DOHH2 (cell line): ENCODE measurements around the gene SH2D1B.
"Not testable (repeated sequence)": the region's sequence is repeated elsewhere in the genome, so short reads cannot be mapped to it uniquely, and the experiment has no call there.

Source experiments
- H3F3A ChIP-seq: fragments of 200-600 bp; sonication (generic), shearing (Covaris generic); 2 replicates; pipeline ENCODE4 v1.6.0; 2016; ENCODE audit warnings: antibody characterized with exemption, mild to moderate bottlenecking; ENCODE audit not compliant: control insufficient read depth, insufficient read depth
- H3K27ac ChIP-seq: fragments of 200-600 bp; sonication (generic); 2 replicates; pipeline ENCODE4 v1.5.1; 2014; ENCODE audit warnings: low read depth, mild to moderate bottlenecking, low read length, moderate library complexity
- H3K27me3 ChIP-seq: fragments of 200-600 bp; sonication (generic); 2 replicates; pipeline ENCODE4 v1.6.1; 2014; ENCODE audit warnings: mild to moderate bottlenecking, low read length, mixed read lengths; ENCODE audit not compliant: control insufficient read depth
- H3K36me3 ChIP-seq: fragments of 200-600 bp; sonication (generic); 2 replicates; pipeline ENCODE4 v1.6.1; 2014; ENCODE audit warnings: mild to moderate bottlenecking, low read length, moderate library complexity, mixed read lengths; ENCODE audit not compliant: control insufficient read depth
- H3K4me1 ChIP-seq: fragments of 200-600 bp; sonication (generic); 2 replicates; pipeline ENCODE4 v1.6.1; 2014; ENCODE audit warnings: mild to moderate bottlenecking, low read length, mixed read lengths; ENCODE audit not compliant: control insufficient read depth
- H3K4me2 ChIP-seq: fragments of 200-600 bp; sonication (generic); 2 replicates; pipeline ENCODE4 v1.6.0; 2014; ENCODE audit warnings: mild to moderate bottlenecking, low read length, moderate library complexity
- H3K4me3 ChIP-seq: fragments of 200-600 bp; sonication (generic); 2 replicates; pipeline ENCODE4 v1.5.1; 2014; ENCODE audit warnings: mild to moderate bottlenecking, low read length, mixed read lengths
- H3K79me2 ChIP-seq: fragments of 200-600 bp; sonication (generic); 2 replicates; pipeline ENCODE4 v1.6.1; 2014; ENCODE audit warnings: mild to moderate bottlenecking, low read length, mixed read lengths; ENCODE audit not compliant: control insufficient read depth
- H3K9me2 ChIP-seq: fragments of 200-600 bp; sonication (generic); replicated peaks from 2 replicates; pipeline ENCODE4 v1.6.1; 2014; ENCODE audit warnings: mild to moderate bottlenecking, low read length, mixed read lengths; ENCODE audit not compliant: control insufficient read depth
- H3K9me3 ChIP-seq: fragments of 200-600 bp; sonication (generic); 2 replicates; pipeline ENCODE4 v1.6.1; 2014; ENCODE audit warnings: antibody characterized with exemption, low read length, mixed read lengths; ENCODE audit not compliant: control insufficient read depth, insufficient read depth
- H4K20me1 ChIP-seq: fragments of 200-600 bp; sonication (generic); 2 replicates; pipeline ENCODE4 v1.6.0; 2014; ENCODE audit warnings: low read depth, mild to moderate bottlenecking, antibody characterized with exemption, low read length, moderate library complexity; ENCODE audit not compliant: control insufficient read depth, insufficient read depth
- EZH2phosphoT487 ChIP-seq: fragments of 200-600 bp; sonication (generic); IDR thresholded peaks from 2 replicates; pipeline ENCODE4 v1.6.1; 2017; ENCODE audit warnings: borderline replicate concordance, mild to moderate bottlenecking, antibody characterized with exemption, low read length, moderate library complexity, mixed read lengths
- TF ChIP-seq, protein P1 (sequence below): fragments of 200-600 bp; sonication (generic); IDR thresholded peaks from one replicate; pipeline ENCODE4 v1.5.1; 2014; ENCODE audit warnings: antibody characterized with exemption, mild to moderate bottlenecking, low read depth, low read length; ENCODE audit not compliant: poor library complexity, severe bottlenecking

Gene SH2D1B

GRCh38 chr1:162412002-162412401, at the start of gene SH2D1B:
SH2D1B (minus strand) TSS chr1:162412136; CDS start chr1:162412016, 120 bp downstream.
- Histone ChIP-seq H4K20me1 (no peaks in the 10 kb centered on the region), H3K4me2 (no peak within 1 kb of the TSS), H3K27ac (no peak within 1 kb of the TSS), H3K4me1 (no peaks in the 10 kb centered on the region), H3K79me2 (no peaks in the 10 kb centered on the region), H3F3A (no peaks in the 10 kb centered on the region), H3K4me3 (no peak within 1 kb of the TSS), H3K9me3 (no peaks in the 10 kb centered on the region), H3K36me3 (no peaks in the 10 kb centered on the region), H3K27me3 (no peaks in the 10 kb centered on the region), H3K9me2 (no peaks in the 10 kb centered on the region)
- TF ChIP-seq, protein P1, sequence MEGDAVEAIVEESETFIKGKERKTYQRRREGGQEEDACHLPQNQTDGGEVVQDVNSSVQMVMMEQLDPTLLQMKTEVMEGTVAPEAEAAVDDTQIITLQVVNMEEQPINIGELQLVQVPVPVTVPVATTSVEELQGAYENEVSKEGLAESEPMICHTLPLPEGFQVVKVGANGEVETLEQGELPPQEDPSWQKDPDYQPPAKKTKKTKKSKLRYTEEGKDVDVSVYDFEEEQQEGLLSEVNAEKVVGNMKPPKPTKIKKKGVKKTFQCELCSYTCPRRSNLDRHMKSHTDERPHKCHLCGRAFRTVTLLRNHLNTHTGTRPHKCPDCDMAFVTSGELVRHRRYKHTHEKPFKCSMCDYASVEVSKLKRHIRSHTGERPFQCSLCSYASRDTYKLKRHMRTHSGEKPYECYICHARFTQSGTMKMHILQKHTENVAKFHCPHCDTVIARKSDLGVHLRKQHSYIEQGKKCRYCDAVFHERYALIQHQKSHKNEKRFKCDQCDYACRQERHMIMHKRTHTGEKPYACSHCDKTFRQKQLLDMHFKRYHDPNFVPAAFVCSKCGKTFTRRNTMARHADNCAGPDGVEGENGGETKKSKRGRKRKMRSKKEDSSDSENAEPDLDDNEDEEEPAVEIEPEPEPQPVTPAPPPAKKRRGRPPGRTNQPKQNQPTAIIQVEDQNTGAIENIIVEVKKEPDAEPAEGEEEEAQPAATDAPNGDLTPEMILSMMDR, result no peak
- no peak for TF ChIP-seq EZH2phosphoT487

DNA sequence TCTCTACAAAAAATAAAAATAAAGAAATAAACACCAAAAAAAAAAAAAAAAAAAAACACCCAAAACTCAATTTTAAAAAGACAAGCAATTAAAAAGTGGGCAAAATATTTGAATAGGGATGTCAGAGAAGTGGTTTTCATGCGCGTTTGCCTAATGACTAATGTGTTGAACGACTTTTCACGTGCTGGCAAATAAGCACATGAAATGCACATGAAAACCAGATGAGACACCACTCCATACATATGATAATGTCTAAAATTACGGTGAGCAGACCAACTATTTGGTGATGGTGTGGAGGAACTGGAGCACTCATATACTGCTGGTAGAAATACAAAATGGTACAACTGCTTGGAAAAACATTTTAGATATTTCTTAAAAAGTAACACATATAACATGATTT, 46.3 kb upstream of the SH2D1B start:
- no peaks in the 10 kb centered on the region for H3F3A ChIP-seq
- H3K9me2 ChIP-seq, result no peaks in the 10 kb centered on the region
- H4K20me1 ChIP-seq, result no peaks in the 10 kb centered on the region
- H3K27me3 ChIP-seq, result no peaks in the 10 kb centered on the region
- no peaks in the 10 kb centered on the region for H3K36me3 ChIP-seq
- no peak overlapping the region for H3K4me2 ChIP-seq
- no peak overlapping the region for H3K4me3 ChIP-seq
- H3K27ac ChIP-seq, result no peak overlapping the region
- H3K9me3 ChIP-seq, result no peaks in the 10 kb centered on the region
- H3K4me1 ChIP-seq, result no peaks in the 10 kb centered on the region
- TF ChIP-seq, protein P1, result no peak
- TF ChIP-seq EZH2phosphoT487, result no peak
- no peaks in the 10 kb centered on the region for H3K79me2 ChIP-seq

GRCh38 chr1:162456323-162456722, 44.4 kb upstream of the SH2D1B start:
- Histone ChIP-seq H3K9me2 (no peaks in the 10 kb centered on the region), H3K36me3 (no peaks in the 10 kb centered on the region), H4K20me1 (no peaks in the 10 kb centered on the region), H3F3A (no peaks in the 10 kb centered on the region), H3K27me3 (no peaks in the 10 kb centered on the region), H3K4me1 (no peaks in the 10 kb centered on the region), H3K27ac (no peak overlapping the region), H3K4me2 (no peak overlapping the region), H3K79me2 (no peaks in the 10 kb centered on the region), H3K4me3 (no peak overlapping the region), H3K9me3 (no peaks in the 10 kb centered on the region)
- TF ChIP-seq EZH2phosphoT487, result no peak

DNA sequence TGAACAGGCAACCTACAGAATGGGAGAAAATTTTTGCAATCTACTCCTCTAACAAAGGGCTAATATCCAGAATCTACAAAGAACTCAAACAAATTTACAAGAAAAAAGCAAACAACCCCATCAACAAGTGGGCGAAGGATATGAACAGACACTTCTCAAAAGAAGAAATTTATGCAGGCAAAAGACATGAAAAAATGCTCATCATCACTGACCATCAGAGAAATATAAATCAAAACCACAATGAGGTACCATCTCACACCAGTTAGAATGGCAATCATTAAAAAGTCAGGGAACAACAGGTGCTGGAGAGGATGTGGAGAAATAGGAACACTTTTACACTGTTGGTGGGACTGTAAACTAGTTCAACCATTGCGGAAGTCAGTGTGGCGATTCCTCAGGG, 42.4 kb upstream of the SH2D1B start:
- not testable (repeated sequence) for H3K4me2 ChIP-seq, H3K9me2 ChIP-seq, H3K4me1 ChIP-seq, H3K36me3 ChIP-seq, H4K20me1 ChIP-seq, H3K27ac ChIP-seq, H3K79me2 ChIP-seq, H3F3A ChIP-seq, H3K4me3 ChIP-seq, H3K27me3 ChIP-seq, H3K9me3 ChIP-seq
